Hepatocyte (in vitro differentiated cells): ENCODE results near the gene IER5.

Experiments used
- CTCF ChIP-seq: fragments of 200-600 bp; sonication (generic); IDR thresholded peaks from 2 replicates; pipeline ENCODE4 v1.5.1; 2016; ENCODE audit warnings: antibody characterized with exemption, mild to moderate bottlenecking; ENCODE audit not compliant: poor library complexity
- EZH2 ChIP-seq: fragments of 200-600 bp; sonication (generic); IDR thresholded peaks from 2 replicates; pipeline ENCODE4 v1.6.1; 2016; ENCODE audit warnings: antibody characterized with exemption, mild to moderate bottlenecking, borderline replicate concordance
- EZH2phosphoT487 ChIP-seq: fragments of 200-600 bp; sonication (generic); IDR thresholded peaks from one replicate; pipeline ENCODE4 v1.6.1; 2018; ENCODE audit warnings: antibody characterized with exemption, mild to moderate bottlenecking, low read depth, moderate library complexity; ENCODE audit not compliant: unreplicated experiment, severe bottlenecking

GRCh38 chr1:181106022-181106312, 17.5 kb downstream of the IER5 start:
- TF ChIP-seq CTCF = no peak
- TF ChIP-seq EZH2 = no peak
- TF ChIP-seq EZH2phosphoT487 = no peak
